ENCODE measurements around the gene COP1. TPM values are rescaled to one million over a fixed set of nuclear protein-coding genes. Genes with fewer than 3 reads are reported as not detected.

COP1 gene
- total and polyA plus RNA-seq, 2 of the 13 experiments (the other 11 are each of a cell fraction or from before 2014, with no cell fraction given) = 20.5 to 51.3 TPM

- H3K36me3 ChIP-seq (replicated peaks in 1 of 2; ENCODE audit: control insufficient read depth in 1 of 2, insufficient read depth in 2 of 2, low read length in 2 of 2) = peaks cover 2 to 8% of the 10 kb centered on the region in 2 experiments; a peak in 4 of 5 replicates
- H3K4me3 ChIP-seq (replicated peaks in 1 of 3; ENCODE audit: insufficient read depth in 1 of 3, low read depth in 2 of 3, low read length in 3 of 3) = no peak overlapping the region
- H3K4me1 ChIP-seq (ENCODE audit: insufficient read depth, low read length) = peaks cover 8% of the 10 kb centered on the region
- H3K27me3 ChIP-seq (ENCODE audit: control insufficient read depth in 1 of 2, insufficient read depth in 2 of 2, low read length in 2 of 2) = no peaks in the 10 kb centered on the region
- no peaks in the 10 kb centered on the region for H4K20me1 ChIP-seq (ENCODE audit: insufficient read depth, low read length)
- ATAC-seq (no peak), DNase-seq (ENCODE audit: low spot score) (no peak), FAIRE-seq (no peak)
- H2AFZ ChIP-seq (ENCODE audit: low read length) = no peak overlapping the region
- 98% methylated on average over 3 of the region's 3 CpGs for WGBS (ENCODE audit: low lambda C conversion rate)
- H3K9me3 ChIP-seq (ENCODE audit: low read length) = peaks cover 11% of the 10 kb centered on the region
- no peak overlapping the region for H3K27ac ChIP-seq (ENCODE audit: extremely low read length, insufficient read depth, low read length)
- ChIA-PET CTCF (ENCODE audit: low intra/inter-chr PET ratio, low total read pairs) (no interaction called here), POLR2A (no interaction called here)
- no peak overlapping the region for H3K4me2 ChIP-seq (ENCODE audit: low read depth, low read length)
- no TSS peak for BruUV-seq (replicated peaks)
- in situ Hi-C loops (cut with HindIII; ENCODE audit: extremely low pct_ligation_motif_present, low pct_unique_long_range_greater_than_20kb) = no loop called here
- peaks cover 16% of the 10 kb centered on the region for H3K79me2 ChIP-seq (ENCODE audit: insufficient read depth, low read length)
- intact Hi-C loops (cut with micrococcal nuclease; ENCODE audit: unreplicated experiment) = no loop called here
- TF ChIP-seq ZNF317 (CRISPR knock-in tag; IDR thresholded peaks at IDR 0.05) = peak; percentile 100
- TF ChIP-seq ZNF652 (CRISPR knock-in tag; IDR thresholded peaks at IDR 0.05; ENCODE audit: borderline replicate concordance, low read depth) = no peak
- no peak overlapping the region for H3K9ac ChIP-seq (ENCODE audit: insufficient read depth, low read depth, low read length)
Measured at GRCh38 chr1:176157995-176158394, 49.1 kb downstream of the COP1 start.

- CTCF ChIA-PET (ENCODE audit: low intra/inter-chr PET ratio, low total read pairs) = no interaction called here
- H3K4me2 ChIP-seq (ENCODE audit: low read depth, low read length) = peak overlapping the region; percentile 61
- H3K4me1 ChIP-seq (ENCODE audit: insufficient read depth, low read length) = peaks cover 44% of the 10 kb centered on the region
- H3K36me3 ChIP-seq (replicated peaks in 1 of 2; ENCODE audit: control insufficient read depth in 1 of 2, insufficient read depth in 2 of 2, low read length in 2 of 2) = peaks cover 5 to 15% of the 10 kb centered on the region in 2 experiments; a peak in 3 of 5 replicates
- no peaks in the 10 kb centered on the region for H3K9me3 ChIP-seq (ENCODE audit: low read length)
- intact Hi-C loops (cut with micrococcal nuclease; ENCODE audit: unreplicated experiment) = loop anchor here (2.0 kb wide), 1 partner anchor 57 kb away; the partner anchor contains the start of gene COP1
- FAIRE-seq (peak; percentile 85), DNase-seq (ENCODE audit: low spot score) (peak; percentile 96), ATAC-seq (peak; percentile 100)
- no peaks in the 10 kb centered on the region for H4K20me1 ChIP-seq (ENCODE audit: insufficient read depth, low read length)
- in situ Hi-C loops (cut with HindIII; ENCODE audit: extremely low pct_ligation_motif_present, low pct_unique_long_range_greater_than_20kb) = no loop called here
- H3K79me2 ChIP-seq (ENCODE audit: insufficient read depth, low read length) = peaks cover 57% of the 10 kb centered on the region
- H3K27ac ChIP-seq (ENCODE audit: extremely low read length, insufficient read depth, low read length) = peak overlapping the region; percentile 91
- H3K9ac ChIP-seq (ENCODE audit: insufficient read depth, low read depth, low read length) = peak overlapping the region; percentile 67
- POLR2A ChIA-PET = no interaction called here
- H3K4me3 ChIP-seq (replicated peaks in 1 of 3; ENCODE audit: insufficient read depth in 1 of 3, low read depth in 2 of 3, low read length in 3 of 3) = peak overlapping the region in 2 of 3 experiments; percentile 37 to 52; a peak in 4 of 6 replicates
- H3K27me3 ChIP-seq (ENCODE audit: control insufficient read depth in 1 of 2, insufficient read depth in 2 of 2, low read length in 2 of 2) = no peaks in the 10 kb centered on the region
- WGBS (ENCODE audit: low lambda C conversion rate) = under 1% methylated on average over 4 of the region's 4 CpGs
- TSS peak; percentile 58 for BruUV-seq (replicated peaks)
- no peak overlapping the region for H2AFZ ChIP-seq (ENCODE audit: low read length)
- TF ChIP-seq THAP11 (CRISPR knock-in tag; IDR thresholded peaks at IDR 0.05) (peak; percentile 55), ZNF337 (CRISPR knock-in tag; IDR thresholded peaks at IDR 0.05; ENCODE audit: borderline replicate concordance, low read depth) (no peak), ZC3H4 (CRISPR knock-in tag; IDR thresholded peaks at IDR 0.05; ENCODE audit: borderline replicate concordance) (no peak), ZNF18 (CRISPR knock-in tag; IDR thresholded peaks at IDR 0.05; ENCODE audit: insufficient replicate concordance) (no peak), ZBTB21 (CRISPR knock-in tag; IDR thresholded peaks at IDR 0.05) (peak; percentile 93), TFAP4 (IDR thresholded peaks at IDR 0.05; ENCODE audit: borderline replicate concordance, low read depth) (peak; percentile 76), SSRP1 (CRISPR knock-in tag; IDR thresholded peaks at IDR 0.05) (0 out of 2 replicates have a peak, but pooled peaks have one; percentile 75), KLF6 (CRISPR knock-in tag; IDR thresholded peaks at IDR 0.05) (0 out of 2 replicates have a peak, but pooled peaks have one; percentile 24), ZNF710 (CRISPR knock-in tag; IDR thresholded peaks at IDR 0.05; ENCODE audit: borderline replicate concordance) (no peak), RFX5 (IDR thresholded peaks at IDR 0.05; ENCODE audit: low read depth, low read length) (no peak), NFIB (CRISPR knock-in tag; IDR thresholded peaks at IDR 0.05; ENCODE audit: borderline replicate concordance) (no peak)
Measured at GRCh38 chr1:176149939-176150807, 56.9 kb downstream of the COP1 start.

Measured in HepG2 (cell line).